ENCODE results near the gene ARNT2. TPM values are rescaled to one million over a fixed set of nuclear protein-coding genes. Genes with fewer than 3 reads are reported as not detected.

The ARNT2 gene
- total and polyA plus RNA-seq, 3 donors from 2014 or later: 34.3 to 58.7 (median 50.2) TPM

GRCh38 chr15:80462111-80462510 is 57.9 kb downstream of the ARNT2 start:
- intact Hi-C loops (cut with DNase I; ENCODE audit: low total_unique reads): no loop called here
- Histone ChIP-seq H3K36me3 (ENCODE audit: low read depth, missing control alignments) (no peaks in the 10 kb centered on the region), H3K4me1 (peaks cover 50% of the 10 kb centered on the region), H3K4me3 (no peak overlapping the region), H3K9me3 (no peaks in the 10 kb centered on the region), H3K27ac (peak overlapping the region; percentile 42 to 78), H3K27me3 (no peaks in the 10 kb centered on the region)
- WGBS, 2 donors: 69 to 82% methylated on average over 6 of the region's 6 CpGs
- TF ChIP-seq CTCF (IDR thresholded peaks at IDR 0.05): no peak
- no peak for TF ChIP-seq POLR2A (IDR thresholded peaks at IDR 0.05)
- DNase-seq: no peak

- intact Hi-C loops (cut with DNase I; ENCODE audit: low total_unique reads): no loop called here
- WGBS, 2 donors: 58 to 63% methylated on average over 8 of the region's 8 CpGs
- TF ChIP-seq CTCF (IDR thresholded peaks at IDR 0.05) (no peak), POLR2A (IDR thresholded peaks at IDR 0.05) (no peak)
These were observed 58.8 kb downstream of the ARNT2 start for GRCh38 chr15:80462836-80463512.

GRCh38 chr15:80464951-80465625 is 60.9 kb downstream of the ARNT2 start:
- H3K4me1 ChIP-seq: peaks cover 48% of the 10 kb centered on the region
- 67 to 78% methylated on average over 3 to 4 of the region's 4 CpGs for whole genome bisulfite sequencing, 2 donors
- H3K9me3 ChIP-seq: no peaks in the 10 kb centered on the region
- no peak for TF ChIP-seq POLR2A (IDR thresholded peaks at IDR 0.05)
- no peak for TF ChIP-seq CTCF (IDR thresholded peaks at IDR 0.05)
- H3K27me3 ChIP-seq: no peaks in the 10 kb centered on the region
- no peak for DNase-seq
- no peak overlapping the region for H3K4me3 ChIP-seq
- intact Hi-C loops (cut with DNase I; ENCODE audit: low total_unique reads): no loop called here
- H3K36me3 ChIP-seq (ENCODE audit: low read depth, missing control alignments): no peaks in the 10 kb centered on the region
- H3K27ac ChIP-seq: peak overlapping the region; percentile 10 to 60

More at GRCh38 chr15:80462836-80463512, 58.8 kb downstream of the ARNT2 start:
- H3K36me3 ChIP-seq (ENCODE audit: low read depth, missing control alignments): no peaks in the 10 kb centered on the region
- H3K9me3 ChIP-seq: no peaks in the 10 kb centered on the region
- H3K4me1 ChIP-seq: peaks cover 53% of the 10 kb centered on the region
- H3K4me3 ChIP-seq: no peak overlapping the region
- no peaks in the 10 kb centered on the region for H3K27me3 ChIP-seq
- peak; percentile 53 for DNase-seq
- peak overlapping the region; percentile 6 to 60 for H3K27ac ChIP-seq

- Histone ChIP-seq H3K4me1 (peaks cover 43% of the 10 kb centered on the region), H3K9me3 (no peaks in the 10 kb centered on the region), H3K27me3 (no peaks in the 10 kb centered on the region), H3K4me3 (no peak overlapping the region), H3K36me3 (ENCODE audit: low read depth, missing control alignments) (no peaks in the 10 kb centered on the region), H3K27ac (no peak overlapping the region)
- no peak for DNase-seq
- 90 to 98% methylated on average over 4 to 5 of the region's 5 CpGs for WGBS, 2 donors
- intact Hi-C loops (cut with DNase I; ENCODE audit: low total_unique reads): no loop called here
- TF ChIP-seq POLR2A (IDR thresholded peaks at IDR 0.05) (no peak), CTCF (IDR thresholded peaks at IDR 0.05) (no peak)
These were observed 61.4 kb downstream of the ARNT2 start for GRCh38 chr15:80465626-80466005.

Measured in testis (tissue), 3 donors.